Vagina (tissue), 2 donors: ENCODE measurements around the gene LMAN1. TPM values are rescaled to one million over a fixed set of nuclear protein-coding genes. Genes with fewer than 3 reads are reported as not detected.

Experiments
- DNase-seq, 2 donors: peaks; one replicate each; pipeline ENCODE4 v3.0.0-alpha.2; 2017; ENCODE audit errors: extremely low spot score in 2 of 2
- H3K27ac ChIP-seq: fragments of 200-600 bp; sonication (generic); one replicate; pipeline ENCODE4 v1.5.1; 2019
- H3K27me3 ChIP-seq: fragments of 200-600 bp; sonication (generic); one replicate; pipeline ENCODE4 v1.5.1; 2019
- H3K36me3 ChIP-seq, 2 donors: fragments of 200-600 bp; sonication (generic); one replicate each; pipeline ENCODE4 v1.5.1; 2017 to 2019
- H3K4me1 ChIP-seq: fragments of 200-600 bp; sonication (generic); one replicate; pipeline ENCODE4 v1.5.1; 2019
- H3K4me3 ChIP-seq, 2 donors: fragments of 200-600 bp; sonication (generic); 1 replicate in 1 of 2; 2 replicates in 1 of 2; pipeline ENCODE4 v1.5.1; 2016 to 2019
- H3K9me3 ChIP-seq: fragments of 200-600 bp; sonication (generic); one replicate; pipeline ENCODE4 v1.5.1; 2019
- CTCF ChIP-seq, 3 experiments: fragments of 450-650 bp in 2 of 3; fragments of 200-600 bp in 1 of 3; sonication (generic) in 1 of 3; IDR thresholded peaks; one replicate each; pipeline ENCODE4 v1.5.1; 2017 to 2019; ENCODE audit warnings: antibody characterized with exemption in 3 of 3, mild to moderate bottlenecking in 2 of 3, moderate library complexity in 2 of 3
- POLR2A ChIP-seq, 2 donors: fragments of 450-650 bp; IDR thresholded peaks; one replicate each; pipeline ENCODE4 v1.6.1; 2017; ENCODE audit warnings: antibody characterized with exemption in 2 of 2, mild to moderate bottlenecking in 2 of 2, moderate library complexity in 2 of 2
- POLR2AphosphoS5 ChIP-seq, 2 donors: sonication (generic); formaldehyde crosslinking; IDR thresholded peaks; one replicate each; pipeline ENCODE4 v1.9.0; 2017; ENCODE audit warnings: antibody characterized with exemption in 2 of 2, mild to moderate bottlenecking in 2 of 2, low read depth in 1 of 2; ENCODE audit not compliant: insufficient read depth in 1 of 2
- intact Hi-C: fragments of 100-400 bp; cut with DNase I; formaldehyde crosslinking; loops from one replicate; pipeline ENCODE4 v1.15.1; 2023
- total RNA-seq: library from RNA; depleted of rRNA; stranded (reverse); fragments of >200 nt; gene quantifications from one replicate; pipeline ENCODE4 v1.2.3, GENCODE V29; 2016

LMAN1 gene
- total RNA-seq, 1 donor from 2014 or later, result 52.8 TPM

GRCh38 chr18:59343926-59344325 lies 15.1 kb downstream of the LMAN1 start:
- no peaks in the 10 kb centered on the region for H3K27me3 ChIP-seq
- H3K4me1 ChIP-seq, result no peaks in the 10 kb centered on the region
- no peaks in the 10 kb centered on the region for H3K9me3 ChIP-seq
- H3K27ac ChIP-seq, result no peak overlapping the region
- DNase-seq, result no peak
- H3K36me3 ChIP-seq, result peaks cover 0 to 84% of the 10 kb centered on the region in 2 donors
- H3K4me3 ChIP-seq, result no peak overlapping the region
- intact Hi-C loops, result no loop called here
- TF ChIP-seq POLR2A (IDR thresholded peaks at IDR 0.05) (no peak), POLR2AphosphoS5 (IDR thresholded peaks at IDR 0.05; ENCODE audit: insufficient read depth in 1 of 2, low read depth in 1 of 2) (no peak), CTCF (IDR thresholded peaks at IDR 0.05) (no peak)

GRCh38 chr18:59340817-59341216 lies 18.2 kb downstream of the LMAN1 start:
- Histone ChIP-seq H3K27me3 (no peaks in the 10 kb centered on the region), H3K36me3 (peaks cover 0 to 83% of the 10 kb centered on the region in 2 donors), H3K4me3 (no peak overlapping the region), H3K27ac (no peak overlapping the region), H3K9me3 (no peaks in the 10 kb centered on the region), H3K4me1 (no peaks in the 10 kb centered on the region)
- no peak for TF ChIP-seq CTCF (IDR thresholded peaks at IDR 0.05)
- no peak for TF ChIP-seq POLR2AphosphoS5 (IDR thresholded peaks at IDR 0.05; ENCODE audit: insufficient read depth in 1 of 2, low read depth in 1 of 2)
- no peak for TF ChIP-seq POLR2A (IDR thresholded peaks at IDR 0.05)
- no peak for DNase-seq
- intact Hi-C loops, result no loop called here

- no peak for DNase-seq
- intact Hi-C loops, result no loop called here
- Histone ChIP-seq H3K27me3 (no peaks in the 10 kb centered on the region), H3K4me3 (no peak overlapping the region), H3K9me3 (no peaks in the 10 kb centered on the region), H3K4me1 (no peaks in the 10 kb centered on the region), H3K36me3 (peaks cover 0 to 83% of the 10 kb centered on the region in 2 donors), H3K27ac (no peak overlapping the region)
- TF ChIP-seq CTCF (IDR thresholded peaks at IDR 0.05), result no peak
Observed at GRCh38 chr18:59340312-59340711, 18.8 kb downstream of the LMAN1 start.

- DNase-seq, result no peak
- H3K4me3 ChIP-seq, result no peak overlapping the region
- no peaks in the 10 kb centered on the region for H3K27me3 ChIP-seq
- H3K9me3 ChIP-seq, result no peaks in the 10 kb centered on the region
- no peaks in the 10 kb centered on the region for H3K4me1 ChIP-seq
- no peak overlapping the region for H3K27ac ChIP-seq
- intact Hi-C loops, result no loop called here
- TF ChIP-seq POLR2AphosphoS5 (IDR thresholded peaks at IDR 0.05; ENCODE audit: insufficient read depth in 1 of 2, low read depth in 1 of 2) (no peak), POLR2A (IDR thresholded peaks at IDR 0.05) (no peak), CTCF (IDR thresholded peaks at IDR 0.05) (no peak)
- H3K36me3 ChIP-seq, result peaks cover 0 to 58% of the 10 kb centered on the region in 2 donors
Observed at GRCh38 chr18:59332986-59333385, 26.1 kb downstream of the LMAN1 start.

- peaks cover 0 to 44% of the 10 kb centered on the region in 2 donors for H3K36me3 ChIP-seq
Observed at GRCh38 chr18:59328683-59329082, 30.4 kb downstream of the LMAN1 start.

More at GRCh38 chr18:59328683-59329082, 30.4 kb downstream of the LMAN1 start:
- Histone ChIP-seq H3K4me3 (no peak overlapping the region), H3K27me3 (no peaks in the 10 kb centered on the region), H3K9me3 (no peaks in the 10 kb centered on the region), H3K27ac (no peak overlapping the region), H3K4me1 (no peaks in the 10 kb centered on the region)
- DNase-seq, result no peak
- intact Hi-C loops, result loop anchor here (10.0 kb wide), 1 partner anchor 874 kb away; no protein-coding TSS in a partner anchor
- TF ChIP-seq POLR2A (IDR thresholded peaks at IDR 0.05) (no peak), CTCF (IDR thresholded peaks at IDR 0.05) (no peak), POLR2AphosphoS5 (IDR thresholded peaks at IDR 0.05; ENCODE audit: insufficient read depth in 1 of 2, low read depth in 1 of 2) (no peak)
